ENCODE results near the gene TBC1D3B. TPM values are rescaled to one million over a fixed set of nuclear protein-coding genes. Genes with fewer than 3 reads are reported as not detected.

Gene TBC1D3B
- total and polyA plus RNA-seq, 7 donors: 1.1 to 5.0 (median 2.7) TPM; not detected in 2

DNA sequence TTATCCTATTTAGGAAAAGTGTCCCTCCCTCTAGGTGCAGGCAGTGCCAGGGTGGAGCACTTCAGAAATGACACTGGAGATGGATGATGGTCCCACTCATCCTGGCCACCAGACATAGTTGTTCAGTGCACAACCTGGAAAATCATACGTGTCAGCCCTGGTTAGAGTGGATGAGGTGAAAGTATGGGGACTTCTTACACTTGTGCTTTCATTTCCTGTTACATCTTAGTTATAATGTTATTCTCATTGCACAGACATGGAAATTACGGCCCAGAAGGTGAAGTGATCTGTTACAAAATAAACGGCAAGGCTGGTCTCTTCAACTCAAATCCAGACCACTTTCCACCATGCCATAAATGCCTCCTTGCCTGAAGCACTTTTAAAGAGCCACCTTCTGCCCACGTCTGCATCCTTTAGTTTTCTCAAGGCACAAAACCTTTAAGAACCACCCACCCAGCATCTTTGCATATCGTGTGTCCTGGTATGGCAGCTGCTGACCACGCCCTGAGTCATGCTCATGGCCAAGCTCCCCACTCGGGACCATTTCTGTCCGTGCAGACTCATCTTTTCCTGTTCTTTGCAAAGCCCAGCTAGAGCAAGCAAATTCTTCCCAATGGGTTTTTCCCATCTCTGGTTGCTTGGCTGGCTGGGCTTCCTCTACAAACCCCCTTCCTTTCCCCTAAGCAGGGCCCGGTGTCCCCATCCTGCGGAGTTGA lies 22.4 kb downstream of the TBC1D3B start:
- H3K4me1 ChIP-seq: peaks cover 0 to 8% (median 7%) of the 10 kb centered on the region in 4 donors
- H3K36me3 ChIP-seq: no peaks in the 10 kb centered on the region
- no peaks in the 10 kb centered on the region for H3K9me3 ChIP-seq
- no peak for TF ChIP-seq POLR2A (IDR thresholded peaks at IDR 0.05)
- TF ChIP-seq POLR2AphosphoS5 (IDR thresholded peaks at IDR 0.05): no peak
- TF ChIP-seq, protein P1, sequence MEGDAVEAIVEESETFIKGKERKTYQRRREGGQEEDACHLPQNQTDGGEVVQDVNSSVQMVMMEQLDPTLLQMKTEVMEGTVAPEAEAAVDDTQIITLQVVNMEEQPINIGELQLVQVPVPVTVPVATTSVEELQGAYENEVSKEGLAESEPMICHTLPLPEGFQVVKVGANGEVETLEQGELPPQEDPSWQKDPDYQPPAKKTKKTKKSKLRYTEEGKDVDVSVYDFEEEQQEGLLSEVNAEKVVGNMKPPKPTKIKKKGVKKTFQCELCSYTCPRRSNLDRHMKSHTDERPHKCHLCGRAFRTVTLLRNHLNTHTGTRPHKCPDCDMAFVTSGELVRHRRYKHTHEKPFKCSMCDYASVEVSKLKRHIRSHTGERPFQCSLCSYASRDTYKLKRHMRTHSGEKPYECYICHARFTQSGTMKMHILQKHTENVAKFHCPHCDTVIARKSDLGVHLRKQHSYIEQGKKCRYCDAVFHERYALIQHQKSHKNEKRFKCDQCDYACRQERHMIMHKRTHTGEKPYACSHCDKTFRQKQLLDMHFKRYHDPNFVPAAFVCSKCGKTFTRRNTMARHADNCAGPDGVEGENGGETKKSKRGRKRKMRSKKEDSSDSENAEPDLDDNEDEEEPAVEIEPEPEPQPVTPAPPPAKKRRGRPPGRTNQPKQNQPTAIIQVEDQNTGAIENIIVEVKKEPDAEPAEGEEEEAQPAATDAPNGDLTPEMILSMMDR (IDR thresholded peaks at IDR 0.05): no peak
- TF ChIP-seq EP300 (IDR thresholded peaks at IDR 0.05): no peak
- H3K4me3 ChIP-seq: no peak overlapping the region
- intact Hi-C loops (cut with DNase I): no loop called here
- peaks cover 0 to 34% (median 0%) of the 10 kb centered on the region in 3 donors for H3K27me3 ChIP-seq
- DNase-seq: no peak
- WGBS, 2 donors: 73 to 78% methylated on average over 10 of the region's 10 CpGs
- H3K27ac ChIP-seq: no peak overlapping the region

DNA sequence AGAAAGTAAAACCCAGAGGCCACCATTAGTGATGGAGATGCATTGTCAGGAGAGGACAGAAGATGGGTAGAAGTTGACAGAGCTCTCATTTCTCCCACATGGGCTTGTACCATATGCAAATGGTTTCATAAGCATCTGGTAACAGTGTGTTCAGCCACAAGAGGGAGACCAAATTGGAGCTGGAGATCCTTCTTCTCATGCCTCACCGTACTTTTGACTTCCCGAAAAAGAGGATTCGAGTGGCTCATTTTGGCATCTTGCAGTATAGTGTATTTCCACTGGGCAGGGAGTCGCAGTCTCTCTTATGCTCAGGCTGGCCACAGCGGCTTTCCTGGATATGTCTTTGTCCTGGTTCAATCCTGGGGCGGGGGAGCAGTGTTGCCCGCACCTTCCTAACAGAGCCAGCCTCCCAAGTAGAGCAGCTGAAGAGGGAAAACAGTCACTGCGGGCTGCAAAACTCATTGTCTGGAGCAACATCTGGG lies 23.8 kb downstream of the TBC1D3B start:
- no peak for DNase-seq
- Histone ChIP-seq H3K36me3 (no peaks in the 10 kb centered on the region), H3K27ac (no peak overlapping the region), H3K4me3 (no peak overlapping the region), H3K27me3 (peaks cover 0 to 34% (median 0%) of the 10 kb centered on the region in 3 donors), H3K9me3 (no peaks in the 10 kb centered on the region), H3K4me1 (peaks cover 0 to 12% (median 7%) of the 10 kb centered on the region in 4 donors)
- WGBS, 2 donors: 92 to 98% methylated on average over 8 of the region's 8 CpGs
- intact Hi-C loops (cut with DNase I): no loop called here
- TF ChIP-seq POLR2AphosphoS5 (IDR thresholded peaks at IDR 0.05): no peak
- no peak for TF ChIP-seq POLR2A (IDR thresholded peaks at IDR 0.05)
- TF ChIP-seq, protein P1 (IDR thresholded peaks at IDR 0.05): no peak
- no peak for TF ChIP-seq EP300 (IDR thresholded peaks at IDR 0.05)

DNA sequence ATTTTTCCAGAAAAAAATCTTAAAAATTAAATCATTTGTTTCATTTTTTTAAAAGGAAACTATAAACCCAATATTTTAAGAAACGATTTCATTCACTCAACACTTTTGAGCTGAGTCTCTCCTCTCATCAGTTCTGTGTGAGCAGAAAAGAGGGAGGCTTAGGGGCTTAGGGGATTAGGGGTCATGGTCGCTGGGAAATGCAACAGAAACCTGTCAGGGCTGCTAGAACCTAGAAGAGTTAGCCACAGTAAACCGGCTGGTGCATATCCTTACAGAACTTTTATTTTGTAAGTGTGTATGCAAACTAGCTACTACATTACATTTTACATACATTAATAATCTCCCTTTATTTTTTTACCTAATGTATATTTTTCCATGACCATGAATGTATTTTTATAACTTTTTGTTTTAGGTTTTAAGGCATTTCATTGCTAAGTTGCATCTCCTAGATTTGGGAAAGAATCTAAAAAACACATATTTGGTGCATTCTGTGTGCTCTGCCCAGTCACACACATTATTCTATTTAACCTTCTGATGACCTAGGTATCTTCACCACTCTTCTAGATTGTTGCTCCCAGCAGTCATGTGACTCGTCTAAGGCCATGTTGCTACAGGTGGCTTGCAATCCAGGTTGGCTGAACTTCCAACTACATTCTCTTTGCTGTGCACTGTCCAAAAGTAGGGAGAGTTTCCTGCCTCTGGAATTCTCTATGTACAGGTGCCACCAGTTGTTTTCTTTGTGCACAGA lies 24.4 kb downstream of the TBC1D3B start:
- H3K27ac ChIP-seq: no peak overlapping the region
- peaks cover 0 to 12% (median 7%) of the 10 kb centered on the region in 4 donors for H3K4me1 ChIP-seq
- WGBS, 2 donors: 79% methylated on average over 4 of the region's 4 CpGs
- H3K9me3 ChIP-seq: no peaks in the 10 kb centered on the region
- no peak overlapping the region for H3K4me3 ChIP-seq
- no peak for TF ChIP-seq POLR2A (IDR thresholded peaks at IDR 0.05)
- TF ChIP-seq EP300 (IDR thresholded peaks at IDR 0.05): no peak
- TF ChIP-seq, protein P1 (IDR thresholded peaks at IDR 0.05): no peak
- no peak for TF ChIP-seq POLR2AphosphoS5 (IDR thresholded peaks at IDR 0.05)
- no peak for DNase-seq
- intact Hi-C loops (cut with DNase I): no loop called here
- peaks cover 0 to 34% (median 0%) of the 10 kb centered on the region in 3 donors for H3K27me3 ChIP-seq
- no peaks in the 10 kb centered on the region for H3K36me3 ChIP-seq

DNA sequence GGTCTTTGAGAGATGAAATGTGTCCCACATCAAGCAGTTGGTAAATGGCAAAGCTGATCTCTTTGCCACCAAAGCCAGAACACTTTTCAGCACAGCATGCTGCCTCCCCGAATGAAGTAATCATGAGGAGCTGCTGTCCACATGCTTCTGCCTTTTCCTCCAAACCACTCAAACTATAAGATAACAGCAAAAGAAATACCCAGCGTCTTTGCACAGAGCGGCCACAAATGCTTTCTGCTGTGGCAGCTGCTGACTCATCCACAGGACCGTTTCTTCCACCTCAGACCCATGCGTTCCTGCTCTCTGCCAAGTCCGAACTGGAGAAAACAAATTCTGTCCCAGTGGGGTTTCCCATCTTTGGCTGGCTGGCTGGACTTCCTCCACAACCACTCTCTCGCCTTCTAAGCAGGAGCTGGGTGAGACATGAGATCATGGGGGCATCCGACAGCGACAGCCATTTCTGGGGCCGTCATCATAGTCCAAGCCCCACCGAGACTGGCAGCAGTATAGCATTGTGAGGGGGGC lies 27.1 kb downstream of the TBC1D3B start:
- H3K4me3 ChIP-seq: no peak overlapping the region
- H3K4me1 ChIP-seq: peaks cover 0 to 12% (median 7%) of the 10 kb centered on the region in 4 donors
- no peaks in the 10 kb centered on the region for H3K9me3 ChIP-seq
- peak overlapping the region in 1 of 4 donors; percentile 47 for H3K27ac ChIP-seq
- peak; percentile 64 for DNase-seq
- no peaks in the 10 kb centered on the region for H3K36me3 ChIP-seq
- peaks cover 0 to 19% (median 0%) of the 10 kb centered on the region in 3 donors for H3K27me3 ChIP-seq
- WGBS, 2 donors: 68 to 80% methylated on average over 11 of the region's 11 CpGs
- intact Hi-C loops (cut with DNase I): loop anchor here (1.0 kb wide), 1 partner anchor 180 kb away; no protein-coding TSS in a partner anchor
- no peak for TF ChIP-seq POLR2A (IDR thresholded peaks at IDR 0.05)
- TF ChIP-seq EP300 (IDR thresholded peaks at IDR 0.05): no peak
- TF ChIP-seq, protein P1 (IDR thresholded peaks at IDR 0.05): no peak
- TF ChIP-seq POLR2AphosphoS5 (IDR thresholded peaks at IDR 0.05): no peak
